NT2/D1 (cell line): ENCODE data around the gene TM9SF4.

Source experiments
- SUZ12 ChIP-seq: IDR thresholded peaks from 2 replicates; pipeline ENCODE4 v1.6.1; 2011; ENCODE audit not compliant: insufficient read length, insufficient read depth; ENCODE audit errors: extremely low read depth
- YY1 ChIP-seq: IDR thresholded peaks from 2 replicates; pipeline ENCODE4 v1.6.1; 2011; ENCODE audit not compliant: insufficient read length, insufficient read depth
- ZNF274 ChIP-seq: IDR thresholded peaks from 2 replicates; pipeline ENCODE4 v1.6.1; 2011; ENCODE audit warnings: mild to moderate bottlenecking, low read depth, low read length

DNA sequence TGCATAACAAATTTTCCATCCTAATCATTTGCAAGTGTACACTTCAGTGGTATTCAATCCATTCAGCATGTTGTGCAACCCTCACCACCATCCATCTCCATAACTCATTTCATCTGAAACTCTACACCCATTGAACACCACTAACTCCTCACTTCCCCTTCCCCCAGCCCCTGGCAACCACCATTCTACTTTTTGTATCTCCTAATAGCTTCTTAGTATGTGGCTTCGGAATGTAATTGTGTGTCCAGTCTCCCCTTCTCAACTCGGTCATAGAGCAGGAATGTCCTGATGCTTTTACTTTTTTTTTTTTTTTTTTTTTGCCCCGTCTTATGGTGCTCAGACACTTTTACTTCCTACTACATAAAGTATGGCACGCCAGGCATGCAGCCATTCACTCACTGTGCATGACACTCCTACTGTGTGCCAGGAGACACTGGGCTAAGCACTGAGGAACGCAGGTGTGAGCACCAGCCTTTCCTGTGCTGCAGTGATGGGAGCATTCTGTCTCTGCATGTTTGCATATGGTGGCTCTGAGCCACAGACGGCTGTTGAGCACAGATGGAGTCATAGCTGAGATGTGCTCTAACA, 42.2 kb upstream of the TM9SF4 start:
- TF ChIP-seq YY1 (no peak), SUZ12 (no peak), ZNF274 (no peak)
